PC-3 (cell line): ENCODE data around the gene CLDN18. TPM values are rescaled to one million over a fixed set of nuclear protein-coding genes. Genes with fewer than 3 reads are reported as not detected.
A peak's percentile ranks its signal among the peaks of the same experiment; 100 is the strongest.

Experiments
- ATAC-seq: fragments of 200-7000 bp; cut with Tn5 transposase; 2 replicates; pipeline ENCODE4 v1.9.1; 2020; ENCODE audit warnings: mild to moderate bottlenecking, moderate library complexity
- Bru-seq: library from RNA; stranded (reverse); fragments of 400-500 nt; gene quantifications from one replicate; lab custom pipeline; 2021; lab: Mats Ljungman, UMichigan
- BruChase-seq, 2 experiments: library from RNA; stranded (reverse); fragments of 400-500 nt; gene quantifications; one replicate each; lab custom pipeline; 2021; lab: Mats Ljungman, UMichigan
- BruUV-seq: library from RNA; stranded (reverse); fragments of 400-500 nt; replicated peaks from 2 replicates; lab custom pipeline; 2021; lab: Mats Ljungman, UMichigan
- CTCF ChIA-PET: fragments of 300-600 bp; sonication (Branson Sonifier 250); formaldehyde crosslinking; loops from one replicate; lab custom pipeline; 2022; ENCODE audit warnings: antibody characterized with exemption; lab: Charles Lee
- POLR2A ChIA-PET: fragments of 300-600 bp; sonication (Branson Sonifier 250); formaldehyde crosslinking; loops from one replicate; lab custom pipeline; 2022; ENCODE audit warnings: antibody characterized with exemption; ENCODE audit not compliant: unreplicated experiment; lab: Charles Lee
- DNase-seq: peaks from one replicate; pipeline ENCODE4 v3.0.0-alpha.2; 2015
- H2AFZ ChIP-seq: fragments of 300-600 bp; sonication (generic); 2 replicates; pipeline ENCODE4 v1.6.0; 2016; ENCODE audit warnings: antibody characterized with exemption, low read length
- H3F3A ChIP-seq: fragments of 300-600 bp; sonication (generic); one replicate; pipeline ENCODE4 v1.6.0; 2017; ENCODE audit warnings: antibody characterized with exemption, low read length, control low read depth, mild to moderate bottlenecking; ENCODE audit not compliant: unreplicated experiment
- H3K27ac ChIP-seq: fragments of 300-600 bp; sonication (generic); 2 replicates; pipeline ENCODE4 v1.5.1; 2016; ENCODE audit warnings: mild to moderate bottlenecking, low read length
- H3K27me3 ChIP-seq: fragments of 300-600 bp; sonication (generic); 2 replicates; pipeline ENCODE4 v1.6.1; 2016; ENCODE audit warnings: low read length, mixed read lengths
- H3K36me3 ChIP-seq: fragments of 300-600 bp; sonication (generic); 2 replicates; pipeline ENCODE4 v1.6.1; 2016; ENCODE audit warnings: low read depth, mixed run types, low read length, mixed read lengths
- H3K4me1 ChIP-seq: fragments of 300-600 bp; sonication (generic); 2 replicates; pipeline ENCODE4 v1.5.1; 2016; ENCODE audit warnings: low read length; ENCODE audit not compliant: insufficient read depth
- H3K4me2 ChIP-seq: fragments of 300-600 bp; sonication (generic); 2 replicates; pipeline ENCODE4 v1.6.0; 2016; ENCODE audit warnings: low read length
- H3K4me3 ChIP-seq: fragments of 300-600 bp; sonication (generic); 2 replicates; pipeline ENCODE4 v1.5.1; 2016; ENCODE audit warnings: mild to moderate bottlenecking, low read length, mixed read lengths
- H3K79me2 ChIP-seq: fragments of 300-600 bp; sonication (generic); 2 replicates; pipeline ENCODE4 v1.6.1; 2017; ENCODE audit warnings: low read length, mixed read lengths
- H3K9ac ChIP-seq: fragments of 300-600 bp; sonication (generic); 2 replicates; pipeline ENCODE4 v1.6.0; 2016; ENCODE audit warnings: mild to moderate bottlenecking, low read length
- H3K9me2 ChIP-seq: fragments of 300-600 bp; sonication (generic); replicated peaks from 2 replicates; pipeline ENCODE4 v1.6.1; 2016; ENCODE audit warnings: mixed run types, low read length, mixed read lengths
- H3K9me3 ChIP-seq: fragments of 300-600 bp; sonication (generic); 2 replicates; pipeline ENCODE4 v1.6.1; 2016; ENCODE audit warnings: low read length, mixed read lengths
- H4K20me1 ChIP-seq: fragments of 300-600 bp; sonication (generic); 2 replicates; pipeline ENCODE4 v1.6.1; 2016; ENCODE audit warnings: low read length, mixed read lengths
- EZH2 ChIP-seq: fragments of 300-600 bp; sonication (generic); IDR thresholded peaks from one replicate; pipeline ENCODE4 v1.6.1; 2017; ENCODE audit warnings: antibody characterized with exemption, mild to moderate bottlenecking, low read length; ENCODE audit not compliant: unreplicated experiment
- EZH2phosphoT487 ChIP-seq: fragments of 300-600 bp; sonication (generic); IDR thresholded peaks from 2 replicates; pipeline ENCODE4 v1.6.1; 2018; ENCODE audit warnings: mild to moderate bottlenecking, antibody characterized with exemption, low read length, borderline replicate concordance
- intact Hi-C: fragments of 100-400 bp; cut with micrococcal nuclease; formaldehyde crosslinking; loops from 2 replicates; pipeline ENCODE4 v1.9.0; 2023
- long read RNA-seq: library from polyadenylated mRNA; unstranded; transcript quantifications from one replicate; pipeline ENCODE4 v2.0.0, GENCODE V29; 2021; ENCODE audit not compliant: unreplicated experiment
- total RNA-seq: library from RNA; depleted of rRNA; stranded (reverse); fragments of >200 nt; gene quantifications from 2 replicates; pipeline ENCODE4 v1.2.3, GENCODE V29; 2014; rRNA removed
- TF ChIP-seq, protein P1 (sequence below): fragments of 300-600 bp; sonication (generic); conservative IDR thresholded peaks from 2 replicates; pipeline ENCODE4 v1.5.1; 2017; ENCODE audit warnings: antibody characterized with exemption, low read depth, mild to moderate bottlenecking, low read length

Gene CLDN18
- total RNA-seq (not detected in 2 replicates), Bru-seq, nascent RNA (not detected), BruChase-seq, experiment 1, labeled RNA remaining after a 6-hour chase (not detected), BruChase-seq, experiment 2, labeled RNA remaining after a 2-hour chase (percentile 2 among the genes with signal in this experiment)
- long read RNA-seq, result 0 reads

- ATAC-seq (no peak), DNase-seq (no peak)
- Histone ChIP-seq H3K9me2 (no peaks in the 10 kb centered on the region), H3K4me1 (no peaks in the 10 kb centered on the region), H3K9ac (no peak within 1 kb of the TSS), H4K20me1 (no peaks in the 10 kb centered on the region), H3K79me2 (no peaks in the 10 kb centered on the region), H3K27me3 (no peaks in the 10 kb centered on the region), H3K9me3 (no peaks in the 10 kb centered on the region), H3F3A (no peaks in the 10 kb centered on the region), H3K36me3 (no peaks in the 10 kb centered on the region), H3K27ac (no peak within 1 kb of the TSS), H2AFZ (no peak within 1 kb of the TSS), H3K4me3 (no peak within 1 kb of the TSS), H3K4me2 (no peak within 1 kb of the TSS)
- no TSS peak for BruUV-seq
- TF ChIP-seq EZH2phosphoT487 (no peak), EZH2 (no peak)
- TF ChIP-seq, protein P1, sequence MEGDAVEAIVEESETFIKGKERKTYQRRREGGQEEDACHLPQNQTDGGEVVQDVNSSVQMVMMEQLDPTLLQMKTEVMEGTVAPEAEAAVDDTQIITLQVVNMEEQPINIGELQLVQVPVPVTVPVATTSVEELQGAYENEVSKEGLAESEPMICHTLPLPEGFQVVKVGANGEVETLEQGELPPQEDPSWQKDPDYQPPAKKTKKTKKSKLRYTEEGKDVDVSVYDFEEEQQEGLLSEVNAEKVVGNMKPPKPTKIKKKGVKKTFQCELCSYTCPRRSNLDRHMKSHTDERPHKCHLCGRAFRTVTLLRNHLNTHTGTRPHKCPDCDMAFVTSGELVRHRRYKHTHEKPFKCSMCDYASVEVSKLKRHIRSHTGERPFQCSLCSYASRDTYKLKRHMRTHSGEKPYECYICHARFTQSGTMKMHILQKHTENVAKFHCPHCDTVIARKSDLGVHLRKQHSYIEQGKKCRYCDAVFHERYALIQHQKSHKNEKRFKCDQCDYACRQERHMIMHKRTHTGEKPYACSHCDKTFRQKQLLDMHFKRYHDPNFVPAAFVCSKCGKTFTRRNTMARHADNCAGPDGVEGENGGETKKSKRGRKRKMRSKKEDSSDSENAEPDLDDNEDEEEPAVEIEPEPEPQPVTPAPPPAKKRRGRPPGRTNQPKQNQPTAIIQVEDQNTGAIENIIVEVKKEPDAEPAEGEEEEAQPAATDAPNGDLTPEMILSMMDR, result no peak
- ChIA-PET POLR2A (no interaction called here), CTCF (no interaction called here)
- intact Hi-C loops, result no loop called here
These were observed at the start of gene CLDN18 for GRCh38 chr3:138009476-138010272. TSS of gene CLDN18 (plus strand) at chr3:138010165. CDS start at chr3:138010226, 61 bp downstream.

- no peak for DNase-seq
- ChIA-PET CTCF (no interaction called here), POLR2A (no interaction called here)
- BruUV-seq, result no TSS peak
- Histone ChIP-seq H3K27ac (no peak overlapping the region), H3K79me2 (no peaks in the 10 kb centered on the region), H3K9me3 (no peaks in the 10 kb centered on the region), H3K27me3 (peaks cover 10% of the 10 kb centered on the region; the same call in 1 of the 2 replicates), H3K9ac (no peak overlapping the region), H3K4me2 (no peak overlapping the region), H3K4me3 (no peak overlapping the region), H3K36me3 (no peaks in the 10 kb centered on the region), H4K20me1 (no peaks in the 10 kb centered on the region), H3K4me1 (no peaks in the 10 kb centered on the region), H2AFZ (no peak overlapping the region), H3F3A (no peaks in the 10 kb centered on the region), H3K9me2 (no peaks in the 10 kb centered on the region)
- ATAC-seq, result no peak
- intact Hi-C loops, result no loop called here
- TF ChIP-seq EZH2 (no peak), EZH2phosphoT487 (no peak)
- TF ChIP-seq, protein P1, result no peak
These were observed 47.7 kb upstream of the CLDN18 start for GRCh38 chr3:137962251-137962650.

GRCh38 chr3:137963463-137963862 is 46.5 kb upstream of the CLDN18 start:
- no peak overlapping the region for H2AFZ ChIP-seq
- peaks cover 10% of the 10 kb centered on the region; the same call in 1 of the 2 replicates for H3K27me3 ChIP-seq
- intact Hi-C loops, result no loop called here
- TF ChIP-seq EZH2, result no peak
- TF ChIP-seq, protein P1, result no peak
- TF ChIP-seq EZH2phosphoT487, result no peak
- H3K9me3 ChIP-seq, result no peaks in the 10 kb centered on the region
- no peaks in the 10 kb centered on the region for H3K79me2 ChIP-seq
- H3K4me3 ChIP-seq, result no peak overlapping the region
- no peaks in the 10 kb centered on the region for H3K4me1 ChIP-seq
- CTCF ChIA-PET, result interaction anchor here (1.2 kb wide), 1 partner anchor 853 kb away, joined by 4 read pairs; no protein-coding TSS in a partner anchor
- H3K27ac ChIP-seq, result no peak overlapping the region
- no peak overlapping the region for H3K9ac ChIP-seq
- no peaks in the 10 kb centered on the region for H3K36me3 ChIP-seq
- H3K9me2 ChIP-seq, result no peaks in the 10 kb centered on the region
- no peaks in the 10 kb centered on the region for H4K20me1 ChIP-seq
- ATAC-seq (no peak), DNase-seq (no peak)
- BruUV-seq, result no TSS peak
- H3K4me2 ChIP-seq, result no peak overlapping the region
- POLR2A ChIA-PET, result no interaction called here
- no peaks in the 10 kb centered on the region for H3F3A ChIP-seq
